Osteocyte (in vitro differentiated cells): ENCODE measurements around the gene AMOTL1. TPM values are rescaled to one million over a fixed set of nuclear protein-coding genes. Genes with fewer than 3 reads are reported as not detected.

Source experiments
- DNase-seq: peaks from one replicate; pipeline ENCODE4 v3.0.0; 2021; ENCODE audit warnings: mixed read lengths; ENCODE audit not compliant: unreplicated experiment; ENCODE audit errors: extremely low spot score
- H3K27ac Mint-ChIP-seq: one replicate; pipeline ENCODE4 v1.8.0; 2021; ENCODE audit warnings: mild to moderate bottlenecking, mixed read lengths; ENCODE audit not compliant: unreplicated experiment
- H3K27me3 Mint-ChIP-seq: one replicate; pipeline ENCODE4 v1.8.0; 2021; ENCODE audit warnings: mixed read lengths; ENCODE audit not compliant: unreplicated experiment
- H3K36me3 Mint-ChIP-seq: one replicate; pipeline ENCODE4 v1.8.0; 2021; ENCODE audit warnings: mixed read lengths; ENCODE audit not compliant: unreplicated experiment
- H3K4me1 Mint-ChIP-seq: one replicate; pipeline ENCODE4 v1.8.0; 2021; ENCODE audit warnings: mixed read lengths; ENCODE audit not compliant: unreplicated experiment
- H3K4me3 Mint-ChIP-seq: one replicate; pipeline ENCODE4 v1.8.0; 2021; ENCODE audit warnings: mild to moderate bottlenecking, moderate library complexity, mixed read lengths; ENCODE audit not compliant: unreplicated experiment
- H3K9me3 Mint-ChIP-seq: one replicate; pipeline ENCODE4 v1.8.0; 2021; ENCODE audit warnings: mixed read lengths; ENCODE audit not compliant: unreplicated experiment
- total RNA-seq: library from RNA; stranded (reverse); gene quantifications from 2 replicates; pipeline ENCODE4 v1.2.1, GENCODE V29; 2021
- TF ChIP-seq, protein P1 (sequence below): fragments of 200-600 bp; sonication (generic); IDR thresholded peaks from 2 replicates; pipeline ENCODE4 v1.5.0; 2021; ENCODE audit warnings: antibody characterized with exemption, mild to moderate bottlenecking, moderate library complexity

The AMOTL1 gene
- total RNA-seq, 1 donor from 2014 or later, result 66.6 TPM

DNA sequence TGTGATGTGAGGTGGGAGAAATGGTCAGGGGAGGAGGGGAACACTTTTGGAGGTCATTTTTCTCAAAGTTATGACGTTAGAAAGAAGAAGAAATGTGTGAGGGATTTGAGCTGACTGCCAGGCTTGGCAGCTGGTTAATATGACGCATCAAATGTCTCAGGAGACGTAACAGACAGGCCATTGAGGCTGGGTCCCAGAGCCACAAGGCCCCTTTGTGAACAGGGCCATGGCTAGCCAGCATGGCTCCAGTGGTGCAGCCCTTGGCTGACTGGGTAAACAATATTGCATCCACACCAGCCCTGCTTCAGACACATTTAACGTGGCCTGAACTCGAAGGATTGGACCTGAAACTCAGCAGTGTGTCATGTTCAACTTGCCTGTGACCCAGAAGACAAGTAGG is 34.3 kb downstream of the AMOTL1 start:
- no peak for DNase-seq
- Mint-ChIP-seq H3K4me1 (peaks cover 29% of the 10 kb centered on the region), H3K27ac (peak overlapping the region; percentile 42), H3K27me3 (no peaks in the 10 kb centered on the region), H3K4me3 (no peak overlapping the region), H3K36me3 (peaks cover 44% of the 10 kb centered on the region), H3K9me3 (no peaks in the 10 kb centered on the region)
- TF ChIP-seq, protein P1, sequence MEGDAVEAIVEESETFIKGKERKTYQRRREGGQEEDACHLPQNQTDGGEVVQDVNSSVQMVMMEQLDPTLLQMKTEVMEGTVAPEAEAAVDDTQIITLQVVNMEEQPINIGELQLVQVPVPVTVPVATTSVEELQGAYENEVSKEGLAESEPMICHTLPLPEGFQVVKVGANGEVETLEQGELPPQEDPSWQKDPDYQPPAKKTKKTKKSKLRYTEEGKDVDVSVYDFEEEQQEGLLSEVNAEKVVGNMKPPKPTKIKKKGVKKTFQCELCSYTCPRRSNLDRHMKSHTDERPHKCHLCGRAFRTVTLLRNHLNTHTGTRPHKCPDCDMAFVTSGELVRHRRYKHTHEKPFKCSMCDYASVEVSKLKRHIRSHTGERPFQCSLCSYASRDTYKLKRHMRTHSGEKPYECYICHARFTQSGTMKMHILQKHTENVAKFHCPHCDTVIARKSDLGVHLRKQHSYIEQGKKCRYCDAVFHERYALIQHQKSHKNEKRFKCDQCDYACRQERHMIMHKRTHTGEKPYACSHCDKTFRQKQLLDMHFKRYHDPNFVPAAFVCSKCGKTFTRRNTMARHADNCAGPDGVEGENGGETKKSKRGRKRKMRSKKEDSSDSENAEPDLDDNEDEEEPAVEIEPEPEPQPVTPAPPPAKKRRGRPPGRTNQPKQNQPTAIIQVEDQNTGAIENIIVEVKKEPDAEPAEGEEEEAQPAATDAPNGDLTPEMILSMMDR, result no peak

DNA sequence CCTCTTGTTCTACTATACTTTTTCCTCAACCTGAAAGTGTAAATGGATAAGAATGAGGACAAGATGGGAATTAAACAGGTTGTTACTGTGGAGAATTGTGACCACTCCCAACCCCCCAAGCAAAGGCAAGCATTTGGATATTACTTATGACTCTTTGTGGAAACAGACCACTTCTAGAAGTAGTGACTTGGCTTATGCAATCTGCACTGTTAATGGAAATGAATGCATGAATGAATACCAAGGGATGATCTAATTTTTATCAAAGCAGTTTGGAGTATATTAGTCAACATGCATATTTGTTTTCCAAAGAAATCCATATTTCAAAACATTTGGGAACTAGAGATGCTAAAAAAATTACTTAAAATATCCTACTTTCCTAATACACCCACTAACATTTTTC is 35.3 kb downstream of the AMOTL1 start:
- H3K4me1 Mint-ChIP-seq, result peaks cover 34% of the 10 kb centered on the region

DNA sequence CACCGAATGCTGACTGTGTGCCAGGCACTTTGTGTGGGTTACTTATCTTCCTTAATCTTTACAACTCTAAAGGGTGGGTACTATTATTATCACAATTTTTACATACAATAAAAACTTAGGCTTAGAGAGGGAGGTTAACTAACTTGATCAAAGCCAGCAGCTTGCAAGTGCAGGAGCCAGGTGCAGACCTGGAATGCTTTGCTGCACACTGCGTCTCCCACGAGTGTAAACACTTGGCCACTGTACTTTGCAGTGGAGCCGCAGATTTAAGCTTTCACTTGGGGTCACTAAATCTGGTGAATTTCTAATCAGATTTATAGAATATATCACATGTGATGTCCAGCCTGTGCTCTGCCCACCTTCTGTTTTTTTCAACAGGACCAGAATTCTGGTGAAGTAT is 36.7 kb downstream of the AMOTL1 start:
- Mint-ChIP-seq H3K36me3 (peaks cover 41% of the 10 kb centered on the region), H3K27ac (no peak overlapping the region)

More for the DNA sequence above, 35.3 kb downstream of the AMOTL1 start:
- H3K27me3 Mint-ChIP-seq, result no peaks in the 10 kb centered on the region
- H3K36me3 Mint-ChIP-seq, result peaks cover 44% of the 10 kb centered on the region
- H3K4me3 Mint-ChIP-seq, result no peak overlapping the region
- no peak for DNase-seq
- no peak overlapping the region for H3K27ac Mint-ChIP-seq
- TF ChIP-seq, protein P1, result no peak
- no peaks in the 10 kb centered on the region for H3K9me3 Mint-ChIP-seq

DNA sequence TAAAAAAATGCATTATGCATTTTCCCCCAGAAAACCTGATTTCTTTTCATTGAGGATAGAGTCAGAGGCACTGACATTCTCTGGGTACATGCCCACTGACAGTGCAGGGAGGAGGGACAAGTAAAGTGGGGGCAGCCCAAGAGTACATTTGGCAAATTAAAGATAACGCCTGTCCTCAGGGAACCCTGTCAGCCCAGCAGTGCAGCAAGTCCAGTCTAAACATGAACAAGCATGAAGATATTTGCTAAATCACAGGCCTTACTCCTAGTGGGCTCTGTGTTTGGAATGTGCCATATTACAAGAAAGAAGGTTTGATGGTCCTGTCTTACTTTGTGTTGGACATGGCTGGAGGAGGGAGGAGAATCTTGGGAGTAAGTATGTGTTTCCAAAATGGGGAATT is 37.9 kb downstream of the AMOTL1 start:
- TF ChIP-seq, protein P1, result no peak
- peaks cover 33% of the 10 kb centered on the region for H3K36me3 Mint-ChIP-seq
- H3K27me3 Mint-ChIP-seq, result no peaks in the 10 kb centered on the region
- no peaks in the 10 kb centered on the region for H3K9me3 Mint-ChIP-seq
- DNase-seq, result no peak
- peaks cover 45% of the 10 kb centered on the region for H3K4me1 Mint-ChIP-seq
- no peak overlapping the region for H3K4me3 Mint-ChIP-seq
- H3K27ac Mint-ChIP-seq, result peak overlapping the region; percentile 13

More for the DNA sequence above, 36.7 kb downstream of the AMOTL1 start:
- Mint-ChIP-seq H3K4me1 (peaks cover 35% of the 10 kb centered on the region), H3K4me3 (no peak overlapping the region), H3K9me3 (no peaks in the 10 kb centered on the region), H3K27me3 (no peaks in the 10 kb centered on the region)
- no peak for DNase-seq
- TF ChIP-seq, protein P1, result no peak

DNA sequence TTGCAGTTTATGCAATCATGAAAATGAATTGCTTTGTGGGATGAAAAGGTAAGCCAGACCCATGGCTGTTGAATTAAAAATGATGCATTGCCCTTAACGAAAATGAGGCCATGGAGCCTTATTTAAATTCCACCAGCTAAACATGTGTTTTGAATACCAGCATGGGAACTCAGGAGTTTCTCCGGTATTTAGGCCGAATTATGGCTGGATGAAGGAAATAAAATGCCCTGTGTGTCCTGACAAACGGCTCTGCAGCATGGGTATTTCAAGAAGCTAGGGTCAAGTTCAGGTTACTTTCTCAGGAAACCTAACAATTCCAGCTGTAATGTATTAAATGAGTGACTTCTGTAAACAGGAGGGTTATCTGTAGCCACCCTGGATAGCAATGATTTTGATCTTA is 38.3 kb downstream of the AMOTL1 start:
- Mint-ChIP-seq H3K4me3 (no peak overlapping the region), H3K9me3 (no peaks in the 10 kb centered on the region), H3K36me3 (peaks cover 29% of the 10 kb centered on the region), H3K27me3 (no peaks in the 10 kb centered on the region), H3K27ac (no peak overlapping the region), H3K4me1 (peaks cover 41% of the 10 kb centered on the region)
- TF ChIP-seq, protein P1, result no peak
- DNase-seq, result no peak
